Neural cell (in vitro differentiated cells): Measurements from ENCODE around the gene FBP2. TPM values are rescaled to one million over a fixed set of nuclear protein-coding genes. Genes with fewer than 3 reads are reported as not detected.
"Not testable (repeated sequence)": the region's sequence is repeated elsewhere in the genome, so short reads cannot be mapped to it uniquely, and the experiment has no call there.

Experiments
- H2AFZ ChIP-seq: fragments of 200-600, 300-800 bp; sonication (generic), shearing (Covaris generic); 2 replicates; pipeline ENCODE4 v1.6.0; 2014; ENCODE audit warnings: low read depth, mild to moderate bottlenecking, antibody characterized with exemption, low read length, moderate library complexity
- H3F3A ChIP-seq: fragments of 200-600 bp; shearing (Covaris generic); 2 replicates; pipeline ENCODE4 v1.6.1; 2016; ENCODE audit warnings: mild to moderate bottlenecking, moderate library complexity, mixed read lengths, antibody characterized with exemption, low read length; ENCODE audit not compliant: insufficient read depth, poor library complexity, severe bottlenecking
- H3K27ac ChIP-seq: fragments of 200-600, 300-800 bp; sonication (generic), shearing (Covaris generic); 2 replicates; pipeline ENCODE4 v1.5.1; 2014; ENCODE audit warnings: mild to moderate bottlenecking, low read length, moderate library complexity
- H3K27me3 ChIP-seq: fragments of 300-800, 200-600 bp; sonication (generic), shearing (Covaris generic); 2 replicates; pipeline ENCODE4 v1.6.0; 2014; ENCODE audit warnings: mild to moderate bottlenecking, low read depth, low read length, moderate library complexity; ENCODE audit not compliant: insufficient read depth
- H3K36me3 ChIP-seq: fragments of 300-800, 200-600 bp; sonication (generic), shearing (Covaris generic); 2 replicates; pipeline ENCODE4 v1.5.1; 2014; ENCODE audit warnings: mild to moderate bottlenecking, antibody characterized with exemption, low read length, moderate library complexity; ENCODE audit not compliant: insufficient read depth
- H3K4me2 ChIP-seq: fragments of 300-800, 200-600 bp; sonication (generic), shearing (Covaris generic); 2 replicates; pipeline ENCODE4 v1.6.0; 2014; ENCODE audit warnings: mild to moderate bottlenecking, low read length
- H3K4me3 ChIP-seq: fragments of 300-800, 200-600 bp; sonication (generic), shearing (Covaris generic); 2 replicates; pipeline ENCODE4 v1.5.1; 2014; ENCODE audit warnings: mild to moderate bottlenecking, low read length, moderate library complexity
- H3K79me2 ChIP-seq: fragments of 200-600 bp; shearing (Covaris generic); replicated peaks from 2 replicates; pipeline ENCODE4 v1.6.0; 2014; ENCODE audit warnings: mild to moderate bottlenecking, low read length, moderate library complexity; ENCODE audit not compliant: insufficient read depth
- H3K9ac ChIP-seq: fragments of 300-800, 200-600 bp; sonication (generic), shearing (Covaris generic); 2 replicates; pipeline ENCODE4 v1.6.1; 2016; ENCODE audit warnings: mild to moderate bottlenecking, low read length, mixed read lengths
- H3K9me2 ChIP-seq: fragments of 200-600 bp; shearing (Covaris generic); 2 replicates; pipeline ENCODE4 v1.6.1; 2016; ENCODE audit warnings: mild to moderate bottlenecking, low read length, mixed read lengths; ENCODE audit not compliant: insufficient read depth
- H3K9me3 ChIP-seq: fragments of 200-600, 300-800 bp; sonication (generic), shearing (Covaris generic); 2 replicates; pipeline ENCODE4 v1.6.1; 2016; ENCODE audit warnings: mild to moderate bottlenecking, mixed run types, low read length, moderate library complexity, mixed read lengths
- H4K20me1 ChIP-seq: fragments of 200-600 bp; shearing (Covaris generic); 2 replicates; pipeline ENCODE4 v1.6.1; 2016; ENCODE audit warnings: mild to moderate bottlenecking, mixed run types; ENCODE audit not compliant: insufficient read depth
- EP300 ChIP-seq: fragments of 450-650 bp; conservative IDR thresholded peaks from 2 replicates; pipeline ENCODE4 v1.6.1; 2014; ENCODE audit warnings: antibody characterized with exemption, mild to moderate bottlenecking, moderate library complexity; ENCODE audit not compliant: poor library complexity, severe bottlenecking
- EZH2 ChIP-seq: fragments of 200-600, 300-800 bp; shearing (Covaris generic), sonication (generic); IDR thresholded peaks from 2 replicates; pipeline ENCODE4 v1.6.1; 2014; ENCODE audit warnings: antibody characterized with exemption, low read length, borderline replicate concordance, mild to moderate bottlenecking; ENCODE audit not compliant: insufficient read depth, poor library complexity, severe bottlenecking
- MXI1 ChIP-seq: fragments of 450-650 bp; conservative IDR thresholded peaks from 2 replicates; pipeline ENCODE4 v1.6.1; 2014; ENCODE audit warnings: antibody characterized with exemption, mild to moderate bottlenecking; ENCODE audit not compliant: poor library complexity, severe bottlenecking
- POLR2AphosphoS5 ChIP-seq: IDR thresholded peaks from 2 replicates; pipeline ENCODE4 v1.6.1; 2012
- RAD21 ChIP-seq: fragments of 450-650 bp; conservative IDR thresholded peaks from 2 replicates; pipeline ENCODE4 v1.6.1; 2014; ENCODE audit warnings: antibody characterized with exemption, mild to moderate bottlenecking, moderate library complexity
- REST ChIP-seq: IDR thresholded peaks from 2 replicates; pipeline ENCODE4 v1.6.1; 2012; ENCODE audit warnings: borderline replicate concordance
- SMC3 ChIP-seq: fragments of 450-650 bp; conservative IDR thresholded peaks from 2 replicates; pipeline ENCODE4 v1.6.1; 2014; ENCODE audit warnings: antibody characterized with exemption, mild to moderate bottlenecking, moderate library complexity; ENCODE audit not compliant: poor library complexity
- TAF1 ChIP-seq: IDR thresholded peaks from 2 replicates; pipeline ENCODE4 v1.6.1; 2012; ENCODE audit warnings: low read depth
- polyA plus RNA-seq: library from polyadenylated mRNA; depleted of rRNA; stranded (reverse); fragments of >200 nt; gene quantifications from 2 replicates; pipeline ENCODE4 v1.2.3, GENCODE V29; 2014
- TF ChIP-seq, protein P1 (sequence below): fragments of 450-650 bp; IDR thresholded peaks from 2 replicates; pipeline ENCODE4 v1.5.1; 2014; ENCODE audit warnings: antibody characterized with exemption, mild to moderate bottlenecking, moderate library complexity; ENCODE audit not compliant: poor library complexity, severe bottlenecking

Gene FBP2
- polyA plus RNA-seq, 1 donor from 2014 or later: not detected

DNA sequence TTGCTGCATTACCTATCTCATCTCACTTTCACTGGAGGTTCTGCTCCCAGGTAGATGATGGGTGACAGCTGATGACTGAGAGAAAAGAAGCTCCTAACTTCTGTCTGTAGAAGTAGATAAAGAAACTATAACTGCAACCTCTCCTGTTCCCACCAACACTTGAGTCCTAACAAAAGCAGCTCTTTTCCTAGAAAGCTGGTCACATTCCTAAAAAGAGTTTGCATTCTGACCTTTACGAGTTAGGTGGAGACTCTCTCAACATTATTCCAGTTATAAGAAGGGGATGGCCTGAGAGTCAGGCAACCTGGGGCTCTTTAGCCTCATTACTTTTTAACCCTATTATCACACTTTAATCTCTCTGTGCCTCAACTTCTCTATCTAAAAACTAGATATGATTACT is 47.7 kb downstream of the FBP2 start:
- Histone ChIP-seq H2AFZ (no peak overlapping the region), H4K20me1 (no peaks in the 10 kb centered on the region), H3K4me3 (no peak overlapping the region), H3K27ac (no peak overlapping the region), H3K79me2 (no peaks in the 10 kb centered on the region), H3K36me3 (no peaks in the 10 kb centered on the region), H3K9ac (no peak overlapping the region), H3K9me3 (no peaks in the 10 kb centered on the region), H3K9me2 (no peaks in the 10 kb centered on the region), H3F3A (no peaks in the 10 kb centered on the region), H3K4me2 (no peak overlapping the region), H3K27me3 (no peaks in the 10 kb centered on the region)
- no peak for TF ChIP-seq REST

GRCh38 chr9:94544335-94544734 is 49.3 kb downstream of the FBP2 start:
- H3K27ac ChIP-seq, H3K79me2 ChIP-seq, H3F3A ChIP-seq, H3K4me3 ChIP-seq, H3K9ac ChIP-seq, H3K4me2 ChIP-seq, H3K9me3 ChIP-seq, H3K27me3 ChIP-seq, H4K20me1 ChIP-seq, H2AFZ ChIP-seq, H3K9me2 ChIP-seq, H3K36me3 ChIP-seq: not testable (repeated sequence)

DNA sequence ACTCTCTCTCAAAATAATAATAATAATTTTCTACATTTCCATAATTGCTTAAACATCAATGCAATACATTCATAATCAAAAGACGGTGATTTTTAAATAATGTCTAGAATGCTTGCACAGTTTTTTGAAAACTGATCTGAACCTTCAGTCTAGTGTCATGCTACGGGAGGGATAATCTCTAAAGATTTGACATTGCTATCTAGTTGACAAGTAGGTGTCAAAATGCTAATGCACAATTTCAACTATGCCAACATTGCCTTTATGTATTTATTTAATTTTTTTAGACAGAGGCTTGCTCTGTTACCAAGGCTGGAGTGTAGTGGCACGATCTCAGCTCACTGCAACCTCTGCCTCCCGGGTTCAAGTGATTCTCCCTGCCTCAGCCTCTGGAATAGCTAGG is 54.7 kb downstream of the FBP2 start:
- Histone ChIP-seq H3F3A (no peaks in the 10 kb centered on the region), H3K27ac (no peak overlapping the region), H3K36me3 (no peaks in the 10 kb centered on the region), H3K4me3 (no peak overlapping the region), H3K79me2 (no peaks in the 10 kb centered on the region), H3K27me3 (no peaks in the 10 kb centered on the region), H2AFZ (no peak overlapping the region), H3K9ac (no peak overlapping the region), H3K9me2 (no peaks in the 10 kb centered on the region), H3K9me3 (no peaks in the 10 kb centered on the region), H3K4me2 (no peak overlapping the region), H4K20me1 (no peaks in the 10 kb centered on the region)
- TF ChIP-seq MXI1 (no peak), POLR2AphosphoS5 (peak; percentile 76), RAD21 (no peak), SMC3 (no peak), EZH2 (no peak), TAF1 (no peak), REST (no peak), EP300 (peak; percentile 77)
- TF ChIP-seq, protein P1, sequence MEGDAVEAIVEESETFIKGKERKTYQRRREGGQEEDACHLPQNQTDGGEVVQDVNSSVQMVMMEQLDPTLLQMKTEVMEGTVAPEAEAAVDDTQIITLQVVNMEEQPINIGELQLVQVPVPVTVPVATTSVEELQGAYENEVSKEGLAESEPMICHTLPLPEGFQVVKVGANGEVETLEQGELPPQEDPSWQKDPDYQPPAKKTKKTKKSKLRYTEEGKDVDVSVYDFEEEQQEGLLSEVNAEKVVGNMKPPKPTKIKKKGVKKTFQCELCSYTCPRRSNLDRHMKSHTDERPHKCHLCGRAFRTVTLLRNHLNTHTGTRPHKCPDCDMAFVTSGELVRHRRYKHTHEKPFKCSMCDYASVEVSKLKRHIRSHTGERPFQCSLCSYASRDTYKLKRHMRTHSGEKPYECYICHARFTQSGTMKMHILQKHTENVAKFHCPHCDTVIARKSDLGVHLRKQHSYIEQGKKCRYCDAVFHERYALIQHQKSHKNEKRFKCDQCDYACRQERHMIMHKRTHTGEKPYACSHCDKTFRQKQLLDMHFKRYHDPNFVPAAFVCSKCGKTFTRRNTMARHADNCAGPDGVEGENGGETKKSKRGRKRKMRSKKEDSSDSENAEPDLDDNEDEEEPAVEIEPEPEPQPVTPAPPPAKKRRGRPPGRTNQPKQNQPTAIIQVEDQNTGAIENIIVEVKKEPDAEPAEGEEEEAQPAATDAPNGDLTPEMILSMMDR: no peak
